K562 (cell line): ENCODE measurements around the gene SLC16A13. TPM values are rescaled to one million over a fixed set of nuclear protein-coding genes. Genes with fewer than 3 reads are reported as not detected.

Experiments used
- ARID3B ChIP-seq: fragments of 250-450 bp; sonication (Bioruptor Pico); IDR thresholded peaks from 2 replicates; pipeline ENCODE4 v1.4.0; 2020; ENCODE audit warnings: borderline replicate concordance
- DDX20 ChIP-seq: fragments of 450-650 bp; IDR thresholded peaks from 2 replicates; pipeline ENCODE4 v1.6.1; 2016; ENCODE audit warnings: missing genetic modification characterization, low read depth, mild to moderate bottlenecking, missing compliant biosample characterization, moderate library complexity
- EP400 ChIP-seq: fragments of 450-650 bp; IDR thresholded peaks from 2 replicates; pipeline ENCODE4 v1.6.1; 2017; ENCODE audit warnings: antibody characterized with exemption, mild to moderate bottlenecking, moderate library complexity
- ETV6 ChIP-seq, 3 experiments: fragments of 150-350 bp in 1 of 3; sonication (generic) in 1 of 3; formaldehyde crosslinking in 1 of 3; IDR thresholded peaks; 2 replicates each; pipeline versions ENCODE4 v1.6.1 to v1.8.0; 2014 to 2022; ENCODE audit warnings: borderline replicate concordance in 2 of 3, low read depth in 2 of 3, antibody characterized with exemption in 1 of 3, low read length in 1 of 3, mild to moderate bottlenecking in 1 of 3, missing genetic modification reagents in 1 of 3
- IFI16 ChIP-seq: fragments of 250-450 bp; sonication (Bioruptor Pico); IDR thresholded peaks from 2 replicates; pipeline ENCODE4 v2.1.2; 2022; ENCODE audit warnings: mild to moderate bottlenecking, inconsistent platforms
- LEF1 ChIP-seq: fragments of 450-650 bp; IDR thresholded peaks from 2 replicates; pipeline ENCODE4 v1.6.1; 2016; ENCODE audit warnings: mild to moderate bottlenecking
- PHB ChIP-seq: fragments of 250-450 bp; sonication (Bioruptor Pico); IDR thresholded peaks from 2 replicates; pipeline ENCODE4 v1.5.0; 2021
- PTBP1 ChIP-seq: fragments of 200-400 bp; formaldehyde crosslinking; IDR thresholded peaks from 2 replicates; pipeline ENCODE4 v1.6.1; 2017; ENCODE audit warnings: low read depth, low read length
- RBM25 ChIP-seq: fragments of 200-400 bp; formaldehyde crosslinking; IDR thresholded peaks from 2 replicates; pipeline ENCODE4 v1.6.1; 2018; ENCODE audit warnings: low read length, low read depth, moderate library complexity; ENCODE audit not compliant: severe bottlenecking
- SMAD1 ChIP-seq: fragments of 150-350 bp; IDR thresholded peaks from 2 replicates; pipeline ENCODE4 v1.6.1; 2014; ENCODE audit warnings: low read length, low read depth; ENCODE audit not compliant: partially characterized antibody
- TBL1XR1 ChIP-seq, 2 experiments: IDR thresholded peaks; 2 replicates each; pipeline ENCODE4 v1.6.1; 2012; ENCODE audit warnings: improper control_type of control experiment in 2 of 2, low read length in 2 of 2, mild to moderate bottlenecking in 1 of 2
- TGIF2 ChIP-seq: sonication (generic); formaldehyde crosslinking; IDR thresholded peaks from 2 replicates; pipeline ENCODE4 v1.8.1; 2022; ENCODE audit warnings: mild to moderate bottlenecking, missing genetic modification reagents, moderate library complexity
- THRB ChIP-seq: fragments of 450-650 bp; formaldehyde crosslinking; conservative IDR thresholded peaks from 2 replicates; pipeline ENCODE4 v1.4.0; 2022; ENCODE audit warnings: mild to moderate bottlenecking, missing genetic modification characterization
- TOE1 ChIP-seq, 2 experiments: fragments of 450-650 bp in 1 of 2; sonication (generic) in 1 of 2; formaldehyde crosslinking in 1 of 2; IDR thresholded peaks; 2 replicates each; pipeline versions ENCODE4 v1.7.1 to v1.8.0; 2016 to 2022; ENCODE audit warnings: borderline replicate concordance in 2 of 2, mild to moderate bottlenecking in 2 of 2, antibody characterized with exemption in 1 of 2, inconsistent platforms in 1 of 2, low read depth in 1 of 2, missing genetic modification reagents in 1 of 2, moderate library complexity in 1 of 2
- ZBTB7A ChIP-seq: IDR thresholded peaks from 2 replicates; pipeline ENCODE4 v1.6.1; 2011; ENCODE audit warnings: low read depth, mild to moderate bottlenecking, low read length, moderate library complexity, borderline replicate concordance; ENCODE audit not compliant: control insufficient read depth
- ZFP36 ChIP-seq: fragments of 150-350 bp; IDR thresholded peaks from 2 replicates; pipeline ENCODE4 v1.6.1; 2018; ENCODE audit warnings: low read length, low read depth; ENCODE audit not compliant: partially characterized antibody
- ZFP91 ChIP-seq: sonication (generic); formaldehyde crosslinking; IDR thresholded peaks from 2 replicates; pipeline ENCODE4 v1.8.0; 2022; ENCODE audit warnings: mild to moderate bottlenecking, missing genetic modification reagents
- ZNF134 ChIP-seq: fragments of 250-450 bp; sonication (Bioruptor Pico); conservative IDR thresholded peaks from 2 replicates; pipeline ENCODE4 v1.4.0; 2020
- ZNF224 ChIP-seq: sonication (generic); formaldehyde crosslinking; IDR thresholded peaks from 2 replicates; pipeline ENCODE4 v1.8.0; 2022; ENCODE audit warnings: mild to moderate bottlenecking, missing genetic modification reagents
- ZNF583 ChIP-seq: fragments of 250-450 bp; sonication (Bioruptor Pico); IDR thresholded peaks from 2 replicates; pipeline ENCODE4 v1.4.0; 2020
- ZNF695 ChIP-seq: fragments of 450-650 bp; formaldehyde crosslinking; IDR thresholded peaks from 2 replicates; pipeline ENCODE4 v1.4.0; 2020; ENCODE audit warnings: mild to moderate bottlenecking, moderate library complexity
- ZNF699 ChIP-seq: fragments of 250-450 bp; sonication (Bioruptor Pico); IDR thresholded peaks from 2 replicates; pipeline ENCODE4 v1.8.0; 2021; ENCODE audit warnings: mild to moderate bottlenecking, moderate library complexity; ENCODE audit not compliant: insufficient replicate concordance
- polyA plus RNA-seq, 8 experiments: library from polyadenylated mRNA; depleted of rRNA in 4 of 8; stranded (reverse) in 5 of 8; unstranded in 3 of 8; fragments of >200 nt; fragmentation: Nextera tagmentation in 2 of 8; fragmentation: Illumina TruSeq in 1 of 8; extraction: Ambion mirVana in 2 of 8; extraction: Trizol in 1 of 8; gene quantifications; 2 replicates each; pipeline versions ENCODE4 v1.2.1 to v1.2.3, GENCODE V29; 2011 to 2014; ENCODE audit warnings: inconsistent platforms in 1 of 8, missing spikeins in 1 of 8
- total RNA-seq, 7 experiments: library from RNA; depleted of rRNA in 6 of 7; stranded (reverse); fragments of >200 nt in 6 of 7; fragmentation: Illumina TruSeq in 2 of 7; extraction: Trizol in 2 of 7; gene quantifications; 2 replicates each; pipeline versions ENCODE4 v1.2.1 to v1.2.3, GENCODE V29; 2011 to 2021; ENCODE audit warnings: low replicate concordance in 1 of 7

The SLC16A13 gene
- total and polyA plus RNA-seq, 9 of the 15 experiments (the other 6 are each of a cell fraction or from before 2014, with no cell fraction given) = 0.04 to 5.6 (median 0.87) TPM

GRCh38 chr17:7035591-7036368 lies at the start of gene SLC16A13 (continued):
- no peak for TF ChIP-seq ZFP91 (CRISPR knock-in tag)
- TF ChIP-seq ZBTB7A = no peak
- TF ChIP-seq TBL1XR1 (IDR thresholded peaks at IDR 0.05; ENCODE audit: low read length in 2 of 2) = no peak
- no peak for TF ChIP-seq ZFP36
- no peak for TF ChIP-seq ZNF695 (CRISPR knock-in tag)
- no peak for TF ChIP-seq RBM25
- TF ChIP-seq TGIF2 (CRISPR knock-in tag) = no peak
- no peak for TF ChIP-seq PTBP1
- TF ChIP-seq ZNF699 (CRISPR knock-in tag) = no peak
- TF ChIP-seq PHB (CRISPR knock-in tag) = no peak
- peak; percentile 69 for TF ChIP-seq EP400
- no peak for TF ChIP-seq DDX20 (tag)
- TF ChIP-seq ZNF224 (CRISPR knock-in tag) = no peak
- peak; percentile 87; the same call in 1 of the 2 replicates for TF ChIP-seq TOE1 (IDR thresholded peaks at IDR 0.05; ENCODE audit: borderline replicate concordance)
- TF ChIP-seq TOE1 (CRISPR knock-in tag; IDR thresholded peaks at IDR 0.05; ENCODE audit: borderline replicate concordance, low read depth) = no peak
- no peak for TF ChIP-seq ARID3B
- TF ChIP-seq THRB = no peak
- TF ChIP-seq IFI16 (CRISPR knock-in tag) = no peak
- TF ChIP-seq LEF1 = no peak
- peak; percentile 53 for TF ChIP-seq SMAD1
- TF ChIP-seq ZNF583 (CRISPR knock-in tag) = no peak
- no peak for TF ChIP-seq ZNF134 (CRISPR knock-in tag)
- TF ChIP-seq ETV6 (IDR thresholded peaks at IDR 0.05; ENCODE audit: borderline replicate concordance in 1 of 2, low read depth in 2 of 2, low read length in 1 of 2) = no peak; a peak in 1 of 4 replicates
- TF ChIP-seq ETV6 (CRISPR knock-in tag; IDR thresholded peaks at IDR 0.05; ENCODE audit: borderline replicate concordance) = no peak
